Panc1 (cell line): ENCODE measurements around the gene STX3. TPM values are rescaled to one million over a fixed set of nuclear protein-coding genes. Genes with fewer than 3 reads are reported as not detected.

Experiments
- ATAC-seq: fragments of 200-7000 bp; cut with Tn5 transposase; 2 replicates; pipeline ENCODE4 v1.9.1; 2020; ENCODE audit warnings: mild to moderate bottlenecking, moderate library complexity
- BruUV-seq: library from RNA; stranded (reverse); fragments of 400-500 nt; replicated peaks from 2 replicates; lab custom pipeline; 2021; lab: Mats Ljungman, UMichigan
- CTCF ChIA-PET: fragments of 300-600 bp; sonication (Branson Sonifier 250); formaldehyde crosslinking; loops from one replicate; lab custom pipeline; 2022; ENCODE audit warnings: antibody characterized with exemption; lab: Charles Lee
- POLR2A ChIA-PET: fragments of 300-600 bp; sonication (Branson Sonifier 250); formaldehyde crosslinking; loops from one replicate; lab custom pipeline; 2022; ENCODE audit warnings: antibody characterized with exemption; lab: Charles Lee
- DNase-seq: peaks from one replicate; pipeline ENCODE4 v3.0.0-alpha.2; 2010; ENCODE audit warnings: low read depth, low spot score
- H3K27ac ChIP-seq: 2 replicates; pipeline ENCODE4 v1.5.1; 2011; ENCODE audit warnings: mild to moderate bottlenecking, low read length, inconsistent platforms
- H3K27me3 ChIP-seq: fragments of 200-500 bp; sonication (Bioruptor generic); 2 replicates; pipeline ENCODE4 v1.6.0; 2014; ENCODE audit warnings: low read length, inconsistent platforms; ENCODE audit not compliant: control insufficient read depth, insufficient read depth
- H3K36me3 ChIP-seq: fragments of 200-500 bp; sonication (Bioruptor generic); 2 replicates; pipeline ENCODE4 v1.5.1; 2014; ENCODE audit warnings: inconsistent platforms, mild to moderate bottlenecking, low read length, moderate library complexity; ENCODE audit not compliant: control insufficient read depth, insufficient read depth
- H3K4me1 ChIP-seq: 2 replicates; pipeline ENCODE4 v1.5.1; 2011; ENCODE audit warnings: inconsistent platforms, mild to moderate bottlenecking, low read length, moderate library complexity; ENCODE audit not compliant: control insufficient read depth, insufficient read depth
- H3K4me3 ChIP-seq, 2 experiments: 2 replicates each; pipeline ENCODE4 v1.5.1; 2011 to 2012; ENCODE audit warnings: low read depth in 2 of 2, low read length in 2 of 2, mild to moderate bottlenecking in 2 of 2, inconsistent platforms in 1 of 2, moderate library complexity in 1 of 2
- H3K9me3 ChIP-seq: fragments of 200-500 bp; sonication (Bioruptor generic); 2 replicates; pipeline ENCODE4 v1.5.1; 2014; ENCODE audit warnings: low read depth, mild to moderate bottlenecking, inconsistent platforms, low read length, moderate library complexity; ENCODE audit not compliant: control insufficient read depth, insufficient read depth
- CTCF ChIP-seq: fragments of 450-650 bp; IDR thresholded peaks from 2 replicates; pipeline ENCODE4 v1.5.1; 2017; ENCODE audit warnings: mild to moderate bottlenecking
- POLR2AphosphoS5 ChIP-seq: IDR thresholded peaks from 2 replicates; pipeline ENCODE4 v1.6.1; 2012; ENCODE audit warnings: mild to moderate bottlenecking, low read depth, low read length, moderate library complexity
- REST ChIP-seq, 2 experiments: IDR thresholded peaks; 2 replicates each; pipeline ENCODE4 v1.6.1; 2011 to 2012; ENCODE audit warnings: low read depth in 2 of 2, control low read depth in 1 of 2, low read length in 1 of 2, mild to moderate bottlenecking in 1 of 2, moderate library complexity in 1 of 2; ENCODE audit not compliant: insufficient read depth in 1 of 2
- SIN3A ChIP-seq: IDR thresholded peaks from 2 replicates; pipeline ENCODE4 v1.6.1; 2012; ENCODE audit warnings: low read depth, mild to moderate bottlenecking, low read length, moderate library complexity, borderline replicate concordance; ENCODE audit not compliant: insufficient read depth
- TCF7L2 ChIP-seq: IDR thresholded peaks from 2 replicates; pipeline ENCODE4 v1.6.1; 2011; ENCODE audit warnings: mild to moderate bottlenecking, low read depth, low read length, inconsistent platforms
- in situ Hi-C: cut with HindIII; loops from 2 replicates; pipeline ENCODE4 v1.10.0; 2016; ENCODE audit warnings: low sequenced_read_pairs, low pct_unique_long_range_greater_than_20kb
- intact Hi-C: fragments of 100-400 bp; cut with micrococcal nuclease; formaldehyde crosslinking; loops from one replicate; pipeline ENCODE4 v1.10.0; 2022; ENCODE audit not compliant: unreplicated experiment
- total RNA-seq: library from RNA; stranded (reverse); gene quantifications from one replicate; pipeline ENCODE4 v1.2.1, GENCODE V29; 2021; ENCODE audit not compliant: unreplicated experiment

STX3 gene
- total RNA-seq, 1 experiment from 2014 or later, result 34.8 TPM

GRCh38 chr11:59746111-59746510 lies 9.1 kb upstream of the STX3 start:
- DNase-seq (no peak), ATAC-seq (no peak)
- Histone ChIP-seq H3K9me3 (no peaks in the 10 kb centered on the region), H3K27me3 (no peaks in the 10 kb centered on the region), H3K36me3 (no peaks in the 10 kb centered on the region), H3K4me1 (no peaks in the 10 kb centered on the region), H3K27ac (no peak overlapping the region), H3K4me3 (no peak overlapping the region)
- ChIA-PET CTCF (no interaction called here), POLR2A (no interaction called here)
- intact Hi-C loops (no loop called here), in situ Hi-C loops (no loop called here)
- TF ChIP-seq CTCF, result no peak
- TF ChIP-seq POLR2AphosphoS5, result no peak
- TF ChIP-seq TCF7L2, result no peak
- no peak for TF ChIP-seq SIN3A
- TF ChIP-seq REST (IDR thresholded peaks at IDR 0.05; ENCODE audit: insufficient read depth in 1 of 2, low read depth in 2 of 2, low read length in 1 of 2), result no peak
- BruUV-seq, result no TSS peak

- ATAC-seq (peak; percentile 69), DNase-seq (peak; percentile 57)
- Histone ChIP-seq H3K9me3 (no peaks in the 10 kb centered on the region), H3K27ac (peak overlapping the region; percentile 76), H3K4me3 (peak overlapping the region; percentile 81 to 98), H3K27me3 (no peaks in the 10 kb centered on the region), H3K4me1 (peaks cover 14% of the 10 kb centered on the region), H3K36me3 (peaks cover 2% of the 10 kb centered on the region; the same call in 1 of the 2 replicates)
- intact Hi-C loops, result loop anchor here (1.0 kb wide), 1 partner anchor 48 kb away; no protein-coding TSS in a partner anchor
- no TSS peak for BruUV-seq
- ChIA-PET POLR2A (interaction anchor here (1.7 kb wide), 1 partner anchor 48 kb away, joined by 5 read pairs; no protein-coding TSS in a partner anchor), CTCF (interaction anchor here (0.7 to 2.0 kb wide), 3 partner anchors 32 to 72 kb away, joined by 3 to 8 read pairs (median 5); no protein-coding TSS in a partner anchor)
- 0 out of 2 replicates have a peak, but pooled peaks have one; percentile 40 for TF ChIP-seq TCF7L2
- no peak for TF ChIP-seq REST (IDR thresholded peaks at IDR 0.05; ENCODE audit: insufficient read depth in 1 of 2, low read depth in 2 of 2, low read length in 1 of 2)
- 0 out of 2 replicates have a peak, but pooled peaks have one; percentile 49 for TF ChIP-seq SIN3A
- peak; percentile 91 for TF ChIP-seq CTCF
- TF ChIP-seq POLR2AphosphoS5, result peak; percentile 23; the same call in 1 of the 2 replicates
- in situ Hi-C loops, result no loop called here
Observed at GRCh38 chr11:59753650-59754493, 1.3 kb upstream of the STX3 start.
